ENCODE data around the gene ZNF394.

- TF ChIP-seq CTCF (IDR thresholded peaks at IDR 0.05; ENCODE audit: low read length), result no peak
- TF ChIP-seq EZH2 (IDR thresholded peaks at IDR 0.05; ENCODE audit: borderline replicate concordance, low read length), result no peak
These were observed 15.0 kb downstream of the ZNF394 start for GRCh38 chr7:99485094-99485493.

Measured in OCI-LY1 (cell line).